AG04450 (cell line): ENCODE measurements around the gene FGD6. TPM values are rescaled to one million over a fixed set of nuclear protein-coding genes. Genes with fewer than 3 reads are reported as not detected.

Experiments
- CTCF ChIA-PET: fragments of 300-600, 350-600 bp; formaldehyde crosslinking; extraction: SDS; loops from one replicate; lab custom pipeline; 2022; ENCODE audit warnings: antibody characterized with exemption, inconsistent platforms; lab: Charles Lee
- POLR2A ChIA-PET: fragments of 350-600 bp; formaldehyde crosslinking; extraction: SDS; loops from one replicate; lab custom pipeline; 2021; ENCODE audit warnings: antibody characterized with exemption, inconsistent platforms; lab: Yijun Ruan, JAX
- DNase-seq: peaks from one replicate; pipeline ENCODE4 v3.0.0-alpha.2; 2011; ENCODE audit warnings: low read depth, low spot score
- H3K27ac ChIP-seq: one replicate; pipeline ENCODE4 v1.5.1; 2012; ENCODE audit warnings: low read depth, low read length, control low read depth
- H3K27me3 ChIP-seq: one replicate; pipeline ENCODE4 v1.6.0; 2012; ENCODE audit warnings: low read length; ENCODE audit not compliant: control insufficient read depth, insufficient read depth
- H3K4me3 ChIP-seq: 2 replicates; pipeline ENCODE4 v1.5.1; 2011; ENCODE audit warnings: mild to moderate bottlenecking, low read depth, low read length, control low read depth
- H3K9me3 ChIP-seq: 2 replicates; pipeline ENCODE4 v1.5.1; 2012; ENCODE audit warnings: low read length; ENCODE audit not compliant: control insufficient read depth, insufficient read depth
- polyA plus RNA-seq: library from polyadenylated mRNA; depleted of rRNA; stranded (reverse); fragments of >200 nt; gene quantifications from 2 replicates; pipeline ENCODE4 v1.2.3, GENCODE V29; 2011
- TF ChIP-seq, protein P1 (sequence below): IDR thresholded peaks from 2 replicates; pipeline ENCODE4 v1.5.1; 2011; ENCODE audit warnings: low read depth, low read length, control low read depth, inconsistent platforms

Gene FGD6
- polyA plus RNA-seq, 1 experiment = 10.2 TPM

DNA sequence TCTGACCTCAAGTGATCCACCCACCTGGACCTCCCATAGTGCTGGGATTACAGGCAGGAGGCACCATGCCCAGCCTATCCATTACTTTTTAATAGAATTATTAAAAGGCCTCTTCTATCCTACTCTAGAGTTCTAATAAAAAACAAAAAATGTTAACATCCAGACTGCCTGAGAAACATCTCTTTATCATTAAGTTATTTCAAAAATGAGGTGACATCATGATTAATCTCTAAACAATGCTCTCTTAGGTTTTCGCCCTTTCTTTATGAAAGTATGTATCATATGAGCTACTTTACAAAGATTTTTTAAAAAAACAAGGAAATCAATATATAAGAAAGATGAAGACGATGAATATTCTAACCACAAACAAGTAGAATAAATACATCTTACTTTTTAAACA, 52.6 kb downstream of the FGD6 start:
- no peak overlapping the region for H3K27ac ChIP-seq
- H3K9me3 ChIP-seq = no peaks in the 10 kb centered on the region
- DNase-seq = no peak
- no peak overlapping the region for H3K4me3 ChIP-seq
- TF ChIP-seq, protein P1, sequence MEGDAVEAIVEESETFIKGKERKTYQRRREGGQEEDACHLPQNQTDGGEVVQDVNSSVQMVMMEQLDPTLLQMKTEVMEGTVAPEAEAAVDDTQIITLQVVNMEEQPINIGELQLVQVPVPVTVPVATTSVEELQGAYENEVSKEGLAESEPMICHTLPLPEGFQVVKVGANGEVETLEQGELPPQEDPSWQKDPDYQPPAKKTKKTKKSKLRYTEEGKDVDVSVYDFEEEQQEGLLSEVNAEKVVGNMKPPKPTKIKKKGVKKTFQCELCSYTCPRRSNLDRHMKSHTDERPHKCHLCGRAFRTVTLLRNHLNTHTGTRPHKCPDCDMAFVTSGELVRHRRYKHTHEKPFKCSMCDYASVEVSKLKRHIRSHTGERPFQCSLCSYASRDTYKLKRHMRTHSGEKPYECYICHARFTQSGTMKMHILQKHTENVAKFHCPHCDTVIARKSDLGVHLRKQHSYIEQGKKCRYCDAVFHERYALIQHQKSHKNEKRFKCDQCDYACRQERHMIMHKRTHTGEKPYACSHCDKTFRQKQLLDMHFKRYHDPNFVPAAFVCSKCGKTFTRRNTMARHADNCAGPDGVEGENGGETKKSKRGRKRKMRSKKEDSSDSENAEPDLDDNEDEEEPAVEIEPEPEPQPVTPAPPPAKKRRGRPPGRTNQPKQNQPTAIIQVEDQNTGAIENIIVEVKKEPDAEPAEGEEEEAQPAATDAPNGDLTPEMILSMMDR = no peak
- POLR2A ChIA-PET = interaction anchor here (1.2 kb wide), 1 partner anchor 309 kb away, joined by 3 read pairs; the partner anchor contains the start of gene METAP2
- CTCF ChIA-PET = interaction anchor here (2.5 kb wide), 1 partner anchor 53 kb away, joined by 11 read pairs; the partner anchor contains the start of genes FGD6 and VEZT
- no peaks in the 10 kb centered on the region for H3K27me3 ChIP-seq

DNA sequence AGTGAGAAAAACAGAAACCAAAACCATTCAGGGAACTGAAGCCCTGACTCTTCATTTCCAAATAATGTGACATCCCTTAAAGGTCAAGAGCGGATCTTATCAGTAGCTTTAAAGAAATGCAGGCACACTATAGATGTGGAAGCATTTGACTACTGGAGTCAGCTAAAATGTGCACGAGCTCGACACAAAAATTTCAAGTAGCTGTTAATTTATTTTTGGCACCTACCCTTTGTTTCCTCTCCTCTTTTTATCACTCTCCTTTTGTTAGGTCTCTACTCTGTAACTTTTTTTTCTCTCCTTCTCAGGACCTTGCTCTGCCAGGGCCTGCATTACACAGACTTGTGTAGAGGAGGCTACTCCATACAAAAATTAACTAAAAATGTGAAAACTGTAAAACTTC, 58.3 kb downstream of the FGD6 start:
- H3K4me3 ChIP-seq = no peak overlapping the region
- H3K27ac ChIP-seq = no peak overlapping the region
- no peaks in the 10 kb centered on the region for H3K27me3 ChIP-seq
- DNase-seq = no peak
- no peaks in the 10 kb centered on the region for H3K9me3 ChIP-seq
- TF ChIP-seq, protein P1 = no peak
- POLR2A ChIA-PET = no interaction called here
- CTCF ChIA-PET = interaction anchor here (0.5 kb wide), 1 partner anchor 41 kb away, joined by 4 read pairs; no protein-coding TSS in a partner anchor

DNA sequence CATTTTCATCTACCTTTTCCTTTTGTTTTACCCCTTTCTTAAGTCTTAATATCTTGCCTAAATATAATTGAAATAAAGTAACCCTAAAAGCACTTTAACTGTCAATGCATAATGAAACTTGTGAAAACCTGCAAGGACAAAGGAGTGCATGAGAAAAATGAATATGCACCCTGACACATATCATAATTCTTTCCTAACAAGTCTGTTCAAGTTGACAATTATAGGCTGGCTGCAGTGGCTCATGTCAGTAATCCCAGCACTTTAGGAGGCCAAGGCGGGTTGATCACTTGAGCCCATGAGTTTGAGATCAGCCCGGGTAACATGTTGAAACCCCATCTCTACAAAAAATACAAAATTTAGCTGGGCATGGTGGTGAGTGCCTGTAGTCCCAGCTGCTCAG, 65.4 kb downstream of the FGD6 start:
- TF ChIP-seq, protein P1 = no peak
- no peak for DNase-seq
- Histone ChIP-seq H3K9me3 (no peaks in the 10 kb centered on the region), H3K4me3 (no peak overlapping the region), H3K27ac (no peak overlapping the region), H3K27me3 (no peaks in the 10 kb centered on the region)
- ChIA-PET CTCF (no interaction called here), POLR2A (no interaction called here)

DNA sequence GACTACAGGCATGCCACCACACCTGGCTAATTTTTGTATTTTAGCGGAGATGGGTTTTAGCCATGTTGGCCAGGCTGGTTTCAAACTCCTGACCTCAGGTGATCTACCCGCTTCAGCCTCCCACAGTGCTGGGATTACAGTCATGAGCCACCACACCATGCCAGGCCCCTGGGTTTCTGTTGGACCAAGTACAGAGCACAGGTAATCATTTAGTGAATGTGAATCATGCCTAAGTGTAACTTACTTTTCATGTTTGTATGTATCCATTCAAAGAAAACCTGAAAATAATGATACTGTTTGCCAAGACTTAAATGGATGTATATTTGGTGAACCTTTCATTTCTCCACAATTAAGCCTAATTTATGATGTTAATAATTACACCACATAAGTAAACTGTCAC, 65.9 kb downstream of the FGD6 start:
- no peak overlapping the region for H3K4me3 ChIP-seq
- no peak overlapping the region for H3K27ac ChIP-seq
- H3K9me3 ChIP-seq = no peaks in the 10 kb centered on the region
- H3K27me3 ChIP-seq = no peaks in the 10 kb centered on the region
- POLR2A ChIA-PET = no interaction called here
- CTCF ChIA-PET = no interaction called here
- no peak for DNase-seq
- TF ChIP-seq, protein P1 = no peak

DNA sequence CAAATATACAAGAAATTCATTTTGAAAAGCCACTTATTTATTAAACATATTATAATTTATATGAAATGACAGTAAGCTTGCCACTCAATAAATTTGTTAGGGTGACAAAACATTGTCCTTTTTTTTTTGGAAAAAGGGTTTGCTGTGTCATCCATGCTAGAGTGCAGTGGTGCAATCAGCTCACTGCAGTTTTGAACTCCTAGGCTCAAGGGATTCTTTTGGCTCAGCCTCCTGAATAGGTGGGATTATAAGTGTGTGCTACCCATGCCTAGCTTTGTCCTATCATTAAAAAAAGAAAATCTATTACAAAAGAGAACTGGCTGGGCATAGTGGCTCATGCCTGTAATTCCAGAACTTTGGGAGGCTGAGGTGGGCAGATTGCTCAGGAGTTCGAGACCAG, 66.8 kb downstream of the FGD6 start:
- H3K27ac ChIP-seq = no peak overlapping the region
- no peaks in the 10 kb centered on the region for H3K27me3 ChIP-seq
- ChIA-PET POLR2A (no interaction called here), CTCF (no interaction called here)
- TF ChIP-seq, protein P1 = no peak
- H3K9me3 ChIP-seq = no peaks in the 10 kb centered on the region
- DNase-seq = no peak
- H3K4me3 ChIP-seq = no peak overlapping the region
